ENCODE data around the gene FRMD8.

Gene FRMD8

GRCh38 chr11:65382033-65382803, 4.2 kb upstream of the FRMD8 start, which contains the start of gene SLC25A45:
Gene SLC25A45, minus strand, starts transcription at chr11:65382646. Its CDS starts 695 bp downstream, at chr11:65381951.
- ATAC-seq, result peak; percentile 93
- H3K27me3 Mint-ChIP-seq, result no peaks in the 10 kb centered on the region
- H3K4me1 Mint-ChIP-seq, result peaks cover 79% of the 10 kb centered on the region
- peak within 1 kb of the TSS; percentile 96 for H3K27ac Mint-ChIP-seq
- H3K36me3 Mint-ChIP-seq, result no peaks in the 10 kb centered on the region
- H3K4me3 Mint-ChIP-seq, result peak within 1 kb of the TSS; percentile 81
- no peaks in the 10 kb centered on the region for H3K9me3 Mint-ChIP-seq

GRCh38 chr11:65382804-65383368, 3.6 kb upstream of the FRMD8 start:
- no peaks in the 10 kb centered on the region for H3K36me3 Mint-ChIP-seq
- ATAC-seq, result no peak
- no peaks in the 10 kb centered on the region for H3K9me3 Mint-ChIP-seq
- H3K27me3 Mint-ChIP-seq, result no peaks in the 10 kb centered on the region
- peaks cover 79% of the 10 kb centered on the region for H3K4me1 Mint-ChIP-seq
- H3K27ac Mint-ChIP-seq, result peak overlapping the region; percentile 96
- peak overlapping the region; percentile 81 for H3K4me3 Mint-ChIP-seq

DNA sequence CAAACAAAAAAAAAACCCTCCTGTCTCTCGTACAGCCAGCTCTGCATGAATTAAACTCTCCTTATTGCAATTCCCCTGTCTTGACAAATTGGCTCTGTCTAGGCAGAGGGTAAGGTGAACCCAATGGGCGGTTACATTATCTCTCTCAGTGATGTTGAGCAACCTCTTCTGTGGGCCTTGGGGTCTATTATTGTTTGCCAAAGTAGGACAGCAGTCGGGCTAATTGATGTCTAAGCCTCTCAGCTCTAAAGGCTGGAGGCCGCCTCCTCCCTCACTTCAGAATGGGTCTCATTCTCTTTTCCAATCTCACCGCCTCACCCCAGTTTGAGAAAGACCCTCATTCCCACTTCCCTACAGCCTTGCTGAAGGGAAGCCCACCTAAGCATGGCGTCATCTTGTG, 2.7 kb upstream of the FRMD8 start:
- peaks cover 79% of the 10 kb centered on the region for H3K4me1 Mint-ChIP-seq

GRCh38 chr11:65384301-65384889, 2.0 kb upstream of the FRMD8 start:
- H3K36me3 Mint-ChIP-seq, result peaks cover 9% of the 10 kb centered on the region
- H3K4me3 Mint-ChIP-seq, result peak overlapping the region; percentile 30
- H3K27me3 Mint-ChIP-seq, result no peaks in the 10 kb centered on the region
- no peak for ATAC-seq
- H3K9me3 Mint-ChIP-seq, result no peaks in the 10 kb centered on the region
- H3K4me1 Mint-ChIP-seq, result peaks cover 84% of the 10 kb centered on the region
- peak overlapping the region; percentile 96 for H3K27ac Mint-ChIP-seq

More for the DNA sequence above, 2.7 kb upstream of the FRMD8 start:
- H3K9me3 Mint-ChIP-seq, result no peaks in the 10 kb centered on the region
- H3K27me3 Mint-ChIP-seq, result no peaks in the 10 kb centered on the region
- peak overlapping the region; percentile 7 for H3K4me3 Mint-ChIP-seq
- peak overlapping the region; percentile 96 for H3K27ac Mint-ChIP-seq
- no peak for ATAC-seq
- H3K36me3 Mint-ChIP-seq, result peaks cover 4% of the 10 kb centered on the region

DNA sequence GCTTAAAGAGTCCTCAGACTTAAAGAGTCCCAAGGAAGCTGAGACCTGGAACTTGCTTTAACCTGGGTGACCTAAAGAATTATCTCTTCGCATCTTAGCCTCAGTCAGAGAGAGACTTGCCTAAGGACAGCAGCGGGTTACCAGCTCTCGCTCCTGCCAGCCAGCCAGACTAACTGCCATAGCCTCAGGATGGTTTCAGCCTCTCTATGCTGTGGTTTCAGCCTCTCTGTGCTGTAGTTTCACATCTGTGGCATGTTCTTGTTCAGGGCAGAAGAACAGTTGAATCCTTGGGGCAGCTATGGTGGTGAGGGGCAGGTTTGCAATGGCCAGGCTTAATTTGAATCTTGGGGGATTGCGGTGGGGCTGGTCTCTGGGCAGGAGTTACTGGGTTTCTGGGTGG, 2.3 kb downstream of the FRMD8 start:
- ATAC-seq, result no peak
- Mint-ChIP-seq H3K36me3 (peaks cover 25% of the 10 kb centered on the region), H3K4me1 (peaks cover 88% of the 10 kb centered on the region), H3K27me3 (no peaks in the 10 kb centered on the region), H3K27ac (peak overlapping the region; percentile 77), H3K9me3 (no peaks in the 10 kb centered on the region), H3K4me3 (peak overlapping the region; percentile 56)

- H3K27me3 Mint-ChIP-seq, result no peaks in the 10 kb centered on the region
- peaks cover 80% of the 10 kb centered on the region for H3K4me1 Mint-ChIP-seq
- no peak for ATAC-seq
- peaks cover 25% of the 10 kb centered on the region for H3K36me3 Mint-ChIP-seq
- H3K9me3 Mint-ChIP-seq, result no peaks in the 10 kb centered on the region
- H3K27ac Mint-ChIP-seq, result peak overlapping the region; percentile 77
- H3K4me3 Mint-ChIP-seq, result no peak overlapping the region
These were observed 3.0 kb downstream of the FRMD8 start for GRCh38 chr11:65389294-65389980.

DNA sequence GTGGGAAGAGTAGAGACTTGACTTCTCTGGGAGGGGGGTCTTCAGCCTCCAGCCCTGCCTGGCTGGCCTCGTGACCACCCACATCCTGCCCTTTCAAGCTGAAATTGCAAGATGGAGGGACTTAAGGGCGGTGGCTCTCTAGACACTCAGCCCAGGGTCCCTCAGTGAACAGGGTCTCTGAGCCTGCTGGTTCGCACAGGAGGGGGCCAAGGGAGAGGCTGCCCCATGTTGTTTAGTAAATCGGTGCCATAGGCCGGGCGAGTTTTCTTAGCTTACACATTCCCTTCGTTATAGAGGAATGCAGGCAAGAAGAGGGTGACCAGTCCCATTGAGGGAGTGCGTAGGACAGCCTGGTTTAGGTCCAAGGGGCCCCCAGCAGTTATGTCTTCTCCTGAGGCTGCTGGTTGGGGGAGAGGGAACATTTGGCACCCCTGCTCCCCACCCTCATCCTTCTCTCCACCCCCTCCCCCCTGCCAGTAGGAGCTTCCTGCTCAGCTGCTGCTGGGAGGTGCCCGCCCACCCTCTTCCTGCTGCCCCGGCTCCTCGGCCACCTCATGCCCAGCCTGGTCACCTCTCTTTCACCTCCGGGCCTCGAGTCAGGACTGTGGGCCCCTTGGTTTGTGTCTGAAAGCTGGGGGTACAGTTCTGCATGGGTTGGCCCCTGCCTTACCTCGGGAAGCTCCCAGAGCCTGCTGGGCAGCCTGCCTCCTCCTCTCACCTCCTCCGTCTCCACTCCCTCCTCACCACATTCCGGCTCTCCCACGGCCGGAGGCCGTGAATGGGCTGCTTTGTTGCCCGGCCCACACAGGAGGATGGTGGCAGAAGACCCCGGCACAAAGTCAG, 3.9 kb downstream of the FRMD8 start:
- Mint-ChIP-seq H3K9me3 (no peaks in the 10 kb centered on the region), H3K4me1 (peaks cover 72% of the 10 kb centered on the region), H3K4me3 (peak overlapping the region; percentile 43), H3K27me3 (no peaks in the 10 kb centered on the region), H3K27ac (peak overlapping the region; percentile 77), H3K36me3 (peaks cover 25% of the 10 kb centered on the region)
- no peak for ATAC-seq

- H3K9me3 Mint-ChIP-seq, result no peaks in the 10 kb centered on the region
- peaks cover 67% of the 10 kb centered on the region for H3K4me1 Mint-ChIP-seq
- H3K4me3 Mint-ChIP-seq, result peak overlapping the region; percentile 43
- ATAC-seq, result no peak
- H3K36me3 Mint-ChIP-seq, result peaks cover 25% of the 10 kb centered on the region
- H3K27ac Mint-ChIP-seq, result peak overlapping the region; percentile 42
- H3K27me3 Mint-ChIP-seq, result no peaks in the 10 kb centered on the region
These were observed 4.6 kb downstream of the FRMD8 start for GRCh38 chr11:65390996-65391395.

GRCh38 chr11:65392186-65392829, 5.9 kb downstream of the FRMD8 start:
- Mint-ChIP-seq H3K36me3 (peaks cover 30% of the 10 kb centered on the region), H3K4me1 (peaks cover 58% of the 10 kb centered on the region), H3K9me3 (no peaks in the 10 kb centered on the region), H3K27me3 (no peaks in the 10 kb centered on the region), H3K27ac (peak overlapping the region; percentile 42), H3K4me3 (no peak overlapping the region)
- no peak for ATAC-seq

GRCh38 chr11:65392899-65393298, 6.5 kb downstream of the FRMD8 start:
- Mint-ChIP-seq H3K27me3 (no peaks in the 10 kb centered on the region), H3K4me3 (no peak overlapping the region), H3K9me3 (no peaks in the 10 kb centered on the region), H3K36me3 (peaks cover 34% of the 10 kb centered on the region), H3K27ac (peak overlapping the region; percentile 42), H3K4me1 (peaks cover 52% of the 10 kb centered on the region)
- ATAC-seq, result no peak

GRCh38 chr11:65393513-65394079, 7.2 kb downstream of the FRMD8 start:
- no peak overlapping the region for H3K4me3 Mint-ChIP-seq
- no peak for ATAC-seq
- no peaks in the 10 kb centered on the region for H3K9me3 Mint-ChIP-seq
- peaks cover 50% of the 10 kb centered on the region for H3K4me1 Mint-ChIP-seq
- no peaks in the 10 kb centered on the region for H3K27me3 Mint-ChIP-seq
- H3K27ac Mint-ChIP-seq, result no peak overlapping the region
- peaks cover 37% of the 10 kb centered on the region for H3K36me3 Mint-ChIP-seq

DNA sequence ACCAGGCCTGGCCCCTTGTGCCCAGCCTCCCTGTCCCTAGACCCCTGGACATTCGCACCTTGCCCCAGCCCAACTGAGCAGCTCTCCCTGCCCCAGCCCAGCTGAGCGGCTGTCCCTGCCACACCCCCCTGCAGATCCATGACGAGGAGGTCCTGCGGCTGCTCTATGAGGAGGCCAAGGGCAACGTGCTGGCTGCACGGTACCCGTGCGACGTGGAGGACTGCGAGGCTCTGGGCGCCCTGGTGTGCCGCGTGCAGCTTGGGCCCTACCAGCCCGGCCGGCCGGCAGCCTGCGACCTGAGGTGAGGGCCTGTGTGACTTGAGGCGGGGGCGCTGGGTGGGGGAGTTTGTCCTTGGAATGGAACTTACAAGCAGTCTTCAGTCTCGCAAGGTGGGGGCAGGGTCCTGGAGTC, 7.7 kb downstream of the FRMD8 start:
- H3K27me3 Mint-ChIP-seq, result no peaks in the 10 kb centered on the region
- no peaks in the 10 kb centered on the region for H3K9me3 Mint-ChIP-seq
- H3K27ac Mint-ChIP-seq, result no peak overlapping the region
- peaks cover 35% of the 10 kb centered on the region for H3K36me3 Mint-ChIP-seq
- H3K4me1 Mint-ChIP-seq, result peaks cover 44% of the 10 kb centered on the region
- ATAC-seq, result no peak
- no peak overlapping the region for H3K4me3 Mint-ChIP-seq

- peak overlapping the region; percentile 62 for H3K27ac Mint-ChIP-seq
- ATAC-seq, result no peak
- no peak overlapping the region for H3K4me3 Mint-ChIP-seq
- H3K36me3 Mint-ChIP-seq, result peaks cover 46% of the 10 kb centered on the region
- H3K27me3 Mint-ChIP-seq, result no peaks in the 10 kb centered on the region
- H3K4me1 Mint-ChIP-seq, result peaks cover 25% of the 10 kb centered on the region
- no peaks in the 10 kb centered on the region for H3K9me3 Mint-ChIP-seq
These were observed 9.6 kb downstream of the FRMD8 start for GRCh38 chr11:65395961-65396530.
